ENCODE data around the gene PREPL.
"Not testable (repeated sequence)": the region's sequence is repeated elsewhere in the genome, so short reads cannot be mapped to it uniquely, and the experiment has no call there.

PREPL gene

GRCh38 chr2:44348400-44348799, 12.9 kb downstream of the PREPL start:
- peak; percentile 71 for DNase-seq (ENCODE audit: low spot score)

- DNase-seq (ENCODE audit: low spot score): no peak
Observed at GRCh38 chr2:44347526-44347925, 13.8 kb downstream of the PREPL start.

DNA sequence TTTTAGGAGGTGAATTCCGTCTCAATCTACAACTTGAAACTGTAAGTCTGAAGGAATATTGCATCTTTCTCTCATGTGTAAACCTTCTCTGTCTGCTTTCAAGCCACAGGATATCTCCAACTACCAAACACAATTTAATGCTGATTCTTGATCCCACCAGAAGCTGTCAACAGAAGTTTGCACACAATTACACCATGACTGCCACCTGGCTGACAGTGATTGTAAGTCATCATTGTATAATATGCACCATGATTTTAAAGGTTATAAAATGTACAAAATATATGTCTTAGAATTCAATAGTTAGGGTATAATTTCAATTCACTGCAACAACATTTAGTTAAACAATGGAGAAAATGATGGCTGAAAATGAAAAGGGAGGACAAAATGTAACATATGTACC, 18.4 kb downstream of the PREPL start:
- no peak for DNase-seq (ENCODE audit: low spot score)

GRCh38 chr2:44335806-44336538, 25.3 kb downstream of the PREPL start:
- DNase-seq (ENCODE audit: low spot score): no peak

DNA sequence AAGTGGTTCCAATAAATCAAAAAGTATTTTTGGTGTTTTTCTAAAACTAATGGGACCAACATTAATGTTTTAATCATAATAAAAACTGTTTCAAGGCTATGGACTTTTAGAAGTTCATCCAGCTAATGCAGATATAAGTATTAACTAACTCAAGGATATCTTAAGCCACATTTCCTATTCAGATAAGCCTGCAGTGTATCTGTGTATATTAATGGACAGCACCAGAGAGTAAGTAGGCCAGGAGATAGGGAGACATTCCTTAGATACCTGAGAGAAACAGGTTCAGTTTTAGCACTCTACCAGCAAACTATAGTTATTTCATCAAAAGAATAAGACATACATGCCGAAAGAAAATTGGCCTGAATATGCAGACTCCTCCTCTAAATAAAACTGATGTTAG, 27.3 kb downstream of the PREPL start:
- DNase-seq (ENCODE audit: low spot score): no peak

DNA sequence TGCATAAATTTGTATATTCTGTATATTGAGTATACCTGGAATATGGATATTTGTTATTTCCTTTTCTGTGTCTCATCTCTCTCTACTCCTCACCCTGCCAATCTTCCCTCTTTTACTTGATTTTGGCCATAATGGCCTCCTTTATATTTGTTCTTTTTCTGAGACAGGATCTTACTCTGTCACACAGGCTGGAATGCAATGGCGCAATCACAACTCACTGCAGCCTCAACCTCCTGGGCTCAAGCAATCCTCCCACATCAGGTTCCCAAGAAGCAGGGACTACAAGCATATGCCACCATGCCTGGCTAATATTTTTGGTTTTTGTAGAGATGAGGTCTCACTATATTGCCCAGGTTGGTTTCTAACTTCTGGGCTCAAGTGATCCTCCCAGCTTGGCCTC, 30.5 kb downstream of the PREPL start:
- DNase-seq (ENCODE audit: low spot score): no peak

- DNase-seq (ENCODE audit: low spot score): no peak
Observed at GRCh38 chr2:44329343-44329742, 32.0 kb downstream of the PREPL start.

- no peak for DNase-seq (ENCODE audit: low spot score)
Observed at GRCh38 chr2:44328750-44329149, 32.5 kb downstream of the PREPL start.

GRCh38 chr2:44326548-44327264, 34.6 kb downstream of the PREPL start:
- DNase-seq (ENCODE audit: low spot score): no peak

GRCh38 chr2:44325897-44326296, 35.4 kb downstream of the PREPL start:
- DNase-seq (ENCODE audit: low spot score): no peak

DNA sequence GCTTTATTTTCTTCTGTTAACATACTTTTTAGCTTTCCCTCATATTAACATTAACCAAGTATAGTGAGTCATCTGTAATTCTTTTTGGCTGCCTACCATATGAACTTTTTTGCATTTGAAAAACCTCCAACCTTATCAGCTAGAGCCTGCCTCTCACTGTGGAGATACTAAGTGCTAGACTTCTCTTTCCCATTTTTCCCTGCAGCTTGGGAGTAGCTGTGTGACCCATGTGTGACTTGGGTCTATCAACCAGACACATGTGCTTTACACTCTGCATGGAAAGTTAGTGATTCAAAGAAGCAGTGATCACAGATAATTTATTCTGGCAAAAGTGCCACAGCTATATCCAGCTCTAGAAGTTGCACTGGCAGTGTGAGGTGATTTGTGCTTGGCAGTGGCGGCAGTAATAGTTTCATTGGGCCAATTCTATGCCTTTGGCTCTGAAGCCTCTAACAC, 36.3 kb downstream of the PREPL start:
- peak; percentile 55 for DNase-seq (ENCODE audit: low spot score)

DNA sequence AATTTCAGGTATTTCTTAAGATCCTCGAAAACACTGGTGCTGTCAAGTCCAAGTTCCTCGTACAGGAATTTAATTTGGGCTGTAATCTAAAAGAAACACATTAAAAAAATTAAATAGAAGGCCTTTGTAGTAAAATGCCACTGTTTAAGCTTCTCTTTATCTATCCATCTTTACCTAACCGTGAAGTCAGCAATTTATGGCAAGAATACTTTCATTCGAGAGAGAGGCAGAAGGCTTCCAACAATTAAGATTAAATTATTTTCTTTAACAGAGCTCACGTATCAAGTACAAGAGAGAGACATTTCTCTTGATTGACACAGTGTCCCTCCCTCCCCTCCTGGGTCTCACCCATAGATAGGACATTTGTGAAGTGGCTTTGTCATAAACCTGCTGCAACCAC, 39.9 kb downstream of the PREPL start:
- no peak for DNase-seq (ENCODE audit: low spot score)

GRCh38 chr2:44320832-44321231, 40.5 kb downstream of the PREPL start:
- no peak for DNase-seq (ENCODE audit: low spot score)

- no peak for DNase-seq (ENCODE audit: low spot score)
Observed at GRCh38 chr2:44315945-44316344, 45.3 kb downstream of the PREPL start.

- DNase-seq (ENCODE audit: low spot score): no peak
Observed at GRCh38 chr2:44314362-44314761, 46.9 kb downstream of the PREPL start.

- no peak for DNase-seq (ENCODE audit: low spot score)
Observed at GRCh38 chr2:44310287-44310686, 51.0 kb downstream of the PREPL start.

DNA sequence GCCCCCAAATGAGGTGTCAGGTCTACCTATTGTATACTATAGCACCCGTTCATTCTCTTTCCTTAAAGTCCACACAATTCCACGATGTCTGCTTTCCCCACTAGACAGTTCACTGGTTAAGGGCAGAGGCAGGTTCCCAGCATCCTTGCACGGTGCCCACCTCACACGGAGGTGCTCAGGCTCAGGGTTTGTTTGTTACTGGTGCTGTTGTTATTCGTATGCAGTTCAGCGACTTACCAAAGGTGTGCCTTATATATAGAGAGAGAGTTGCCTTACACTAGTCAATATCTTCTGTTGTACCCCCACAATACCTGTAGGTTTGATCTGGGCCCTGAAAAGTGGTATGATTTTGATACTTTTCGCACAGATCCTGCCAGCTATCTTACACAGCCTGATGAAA, 55.4 kb downstream of the PREPL start:
- no peak for DNase-seq (ENCODE audit: low spot score)

DNA sequence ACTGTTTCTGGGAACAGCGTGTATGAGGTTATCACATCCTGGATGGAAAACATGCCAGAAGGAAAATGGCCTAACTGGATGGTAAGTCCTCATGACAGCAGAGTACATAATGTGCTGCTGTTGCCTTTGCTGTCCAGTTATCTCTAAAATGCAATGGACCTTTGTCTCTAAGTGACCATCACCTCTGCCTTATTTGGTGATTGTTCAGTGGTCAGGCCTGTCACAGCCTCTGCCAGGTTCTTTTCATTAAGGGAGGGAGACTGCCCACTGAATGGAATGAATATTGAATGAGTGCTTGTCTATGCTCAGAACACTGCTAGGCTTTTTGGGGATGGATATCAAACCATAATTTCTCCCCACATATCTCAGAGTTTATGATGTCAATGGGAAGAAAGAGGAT, 57.0 kb downstream of the PREPL start:
- DNase-seq (ENCODE audit: low spot score): no peak

GRCh38 chr2:44303766-44304165, 57.5 kb downstream of the PREPL start:
- DNase-seq (ENCODE audit: low spot score): not testable (repeated sequence)

GRCh38 chr2:44301111-44301510, 60.2 kb downstream of the PREPL start:
- no peak for DNase-seq (ENCODE audit: low spot score)

- DNase-seq (ENCODE audit: low spot score): no peak
Observed at GRCh38 chr2:44299635-44300034, 61.7 kb downstream of the PREPL start.

GRCh38 chr2:44297431-44297830, 63.9 kb downstream of the PREPL start:
- DNase-seq (ENCODE audit: low spot score): no peak

DNA sequence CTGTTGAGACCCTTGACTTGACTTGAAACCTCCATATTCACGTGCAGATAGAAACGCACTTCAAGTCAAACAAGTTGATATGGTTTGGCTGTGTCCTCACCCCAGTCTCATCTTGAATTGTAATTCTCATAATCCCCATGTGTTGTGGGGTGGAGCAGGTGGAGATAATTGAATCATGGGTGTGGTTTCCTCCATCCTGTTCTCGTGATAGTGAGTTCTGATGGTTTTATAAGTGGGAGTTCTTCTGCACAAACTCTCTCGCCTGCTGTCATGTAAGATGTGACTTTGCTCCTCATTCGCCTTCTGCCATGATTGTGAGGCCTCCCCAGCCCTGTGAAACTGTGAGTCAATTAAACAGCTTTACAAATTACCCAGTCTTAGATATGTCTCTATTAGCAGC, 64.6 kb downstream of the PREPL start:
- DNase-seq (ENCODE audit: low spot score): no peak
